Calu3 (cell line): Measurements from ENCODE around the gene GNG4. TPM values are rescaled to one million over a fixed set of nuclear protein-coding genes. Genes with fewer than 3 reads are reported as not detected.

Experiments
- BruUV-seq: library from RNA; stranded (reverse); fragments of 400-500 nt; replicated peaks from 2 replicates; lab custom pipeline; 2021; lab: Mats Ljungman, UMichigan
- CTCF ChIA-PET: fragments of 300-600 bp; sonication (Branson Sonifier 250); formaldehyde crosslinking; loops from one replicate; lab custom pipeline; 2022; ENCODE audit warnings: antibody characterized with exemption; lab: Charles Lee
- DNase-seq: peaks from one replicate; pipeline ENCODE4 v3.0.0; 2022
- H3K27ac Mint-ChIP-seq: one replicate; pipeline ENCODE4 v1.8.0; 2022; ENCODE audit warnings: mixed read lengths; ENCODE audit not compliant: unreplicated experiment
- H3K27me3 Mint-ChIP-seq: one replicate; pipeline ENCODE4 v1.8.0; 2022; ENCODE audit warnings: mixed read lengths; ENCODE audit not compliant: unreplicated experiment
- H3K36me3 Mint-ChIP-seq: one replicate; pipeline ENCODE4 v1.8.0; 2022; ENCODE audit warnings: mild to moderate bottlenecking, moderate library complexity, mixed read lengths; ENCODE audit not compliant: insufficient read depth, unreplicated experiment
- H3K4me1 Mint-ChIP-seq: one replicate; pipeline ENCODE4 v1.8.0; 2022; ENCODE audit warnings: mild to moderate bottlenecking, low read depth, mixed read lengths; ENCODE audit not compliant: unreplicated experiment
- H3K4me3 Mint-ChIP-seq: one replicate; pipeline ENCODE4 v1.8.0; 2022; ENCODE audit warnings: mild to moderate bottlenecking, low read depth, moderate library complexity, mixed read lengths; ENCODE audit not compliant: unreplicated experiment
- H3K9me3 Mint-ChIP-seq: one replicate; pipeline ENCODE4 v1.8.0; 2022; ENCODE audit warnings: low read depth, mixed read lengths; ENCODE audit not compliant: unreplicated experiment
- intact Hi-C: fragments of 100-400 bp; cut with micrococcal nuclease; formaldehyde crosslinking; loops from one replicate; pipeline ENCODE4 v1.10.0; 2022; ENCODE audit not compliant: unreplicated experiment
- total RNA-seq: library from RNA; stranded (reverse); gene quantifications from 2 replicates; pipeline ENCODE4 v1.2.3, GENCODE V29; 2022
- TF ChIP-seq, protein P1 (sequence below): fragments of 200-600 bp; IDR thresholded peaks from one replicate; pipeline ENCODE4 v1.8.0; 2022; ENCODE audit warnings: antibody characterized with exemption; ENCODE audit not compliant: unreplicated experiment

Gene GNG4
- total RNA-seq, 1 experiment from 2014 or later = 18.4 TPM

DNA sequence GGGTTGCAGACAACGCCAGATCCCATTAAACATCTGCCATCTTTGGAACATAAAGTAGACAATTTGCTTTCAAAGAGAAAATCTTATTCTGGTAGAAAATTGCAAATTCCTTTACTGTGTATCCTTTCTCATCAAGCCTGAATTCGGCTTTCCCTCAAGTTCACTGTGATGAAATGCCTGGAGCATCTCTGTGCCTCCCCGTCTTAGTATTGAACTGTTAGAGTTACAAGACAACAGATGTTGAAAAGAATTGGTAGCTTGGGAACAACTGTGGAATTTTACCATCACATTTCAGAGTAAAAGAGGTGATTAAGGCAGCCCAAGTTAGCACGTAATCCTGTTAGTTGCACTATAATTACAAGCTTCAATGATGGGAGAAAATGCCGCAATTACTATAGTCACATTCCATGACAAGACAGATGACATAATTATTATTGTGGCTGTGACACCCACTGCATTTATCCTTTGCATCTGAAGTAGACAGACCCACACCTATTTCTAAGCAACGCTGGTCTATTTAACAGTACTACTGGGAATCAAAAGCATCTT lies 90.9 kb downstream of the GNG4 start:
- no peaks in the 10 kb centered on the region for H3K36me3 Mint-ChIP-seq
- no peaks in the 10 kb centered on the region for H3K4me1 Mint-ChIP-seq
- no TSS peak for BruUV-seq
- H3K4me3 Mint-ChIP-seq = no peak overlapping the region
- no peaks in the 10 kb centered on the region for H3K27me3 Mint-ChIP-seq
- no peak overlapping the region for H3K27ac Mint-ChIP-seq
- intact Hi-C loops = no loop called here
- TF ChIP-seq, protein P1, sequence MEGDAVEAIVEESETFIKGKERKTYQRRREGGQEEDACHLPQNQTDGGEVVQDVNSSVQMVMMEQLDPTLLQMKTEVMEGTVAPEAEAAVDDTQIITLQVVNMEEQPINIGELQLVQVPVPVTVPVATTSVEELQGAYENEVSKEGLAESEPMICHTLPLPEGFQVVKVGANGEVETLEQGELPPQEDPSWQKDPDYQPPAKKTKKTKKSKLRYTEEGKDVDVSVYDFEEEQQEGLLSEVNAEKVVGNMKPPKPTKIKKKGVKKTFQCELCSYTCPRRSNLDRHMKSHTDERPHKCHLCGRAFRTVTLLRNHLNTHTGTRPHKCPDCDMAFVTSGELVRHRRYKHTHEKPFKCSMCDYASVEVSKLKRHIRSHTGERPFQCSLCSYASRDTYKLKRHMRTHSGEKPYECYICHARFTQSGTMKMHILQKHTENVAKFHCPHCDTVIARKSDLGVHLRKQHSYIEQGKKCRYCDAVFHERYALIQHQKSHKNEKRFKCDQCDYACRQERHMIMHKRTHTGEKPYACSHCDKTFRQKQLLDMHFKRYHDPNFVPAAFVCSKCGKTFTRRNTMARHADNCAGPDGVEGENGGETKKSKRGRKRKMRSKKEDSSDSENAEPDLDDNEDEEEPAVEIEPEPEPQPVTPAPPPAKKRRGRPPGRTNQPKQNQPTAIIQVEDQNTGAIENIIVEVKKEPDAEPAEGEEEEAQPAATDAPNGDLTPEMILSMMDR = no peak
- CTCF ChIA-PET = no interaction called here
- no peaks in the 10 kb centered on the region for H3K9me3 Mint-ChIP-seq
- DNase-seq = no peak

DNA sequence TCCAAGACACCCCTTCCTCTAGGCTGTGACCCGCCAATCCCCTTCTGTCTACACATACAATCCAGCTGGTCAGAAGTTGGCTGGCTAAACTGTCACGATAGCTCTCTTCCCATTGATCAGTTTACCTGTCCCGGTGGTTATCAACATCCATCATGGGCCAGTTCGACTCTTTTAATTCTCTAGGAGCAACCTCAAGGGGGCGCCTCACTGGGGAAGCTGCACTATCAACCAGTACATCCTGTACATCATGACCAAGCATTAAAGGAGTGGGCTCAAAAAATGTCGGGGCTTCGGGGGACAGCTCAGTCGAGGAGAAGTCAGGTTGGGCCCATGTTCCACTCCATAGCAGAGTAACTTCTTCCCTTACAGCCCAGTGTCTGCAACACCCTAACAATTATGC lies 92.1 kb downstream of the GNG4 start:
- H3K27ac Mint-ChIP-seq = no peak overlapping the region
- TF ChIP-seq, protein P1 = peak; percentile 31
- CTCF ChIA-PET = no interaction called here

DNA sequence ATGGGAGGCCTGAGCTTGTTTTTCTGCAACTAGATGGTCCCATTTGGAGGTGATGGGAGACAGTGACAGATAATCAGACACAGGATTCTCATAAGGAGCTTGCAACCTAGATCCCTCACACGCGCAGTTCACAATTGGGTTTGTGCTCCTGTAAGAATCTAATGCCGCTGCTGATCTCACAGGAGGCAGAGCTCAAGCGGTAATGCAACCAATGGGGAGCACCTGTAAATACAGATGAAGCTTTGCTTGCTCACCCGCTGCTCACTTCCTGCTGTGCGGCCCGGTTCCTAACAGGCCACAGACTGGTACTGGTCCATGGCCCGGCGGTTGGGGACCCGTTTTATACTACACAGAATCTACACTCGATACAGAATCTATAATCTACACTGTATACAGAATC lies 92.8 kb downstream of the GNG4 start:
- TF ChIP-seq, protein P1 = no peak
- H3K27ac Mint-ChIP-seq = no peak overlapping the region
- H3K9me3 Mint-ChIP-seq = no peaks in the 10 kb centered on the region
- H3K4me1 Mint-ChIP-seq = no peaks in the 10 kb centered on the region
- no peak overlapping the region for H3K4me3 Mint-ChIP-seq
- BruUV-seq = no TSS peak
- H3K36me3 Mint-ChIP-seq = no peaks in the 10 kb centered on the region
- no peaks in the 10 kb centered on the region for H3K27me3 Mint-ChIP-seq
- DNase-seq = no peak
- CTCF ChIA-PET = interaction anchor here (0.6 to 1.0 kb wide), 2 partner anchors 9 to 1382 kb away, joined by 4 to 5 read pairs; no protein-coding TSS in a partner anchor
- intact Hi-C loops = no loop called here

More for the DNA sequence above, 92.1 kb downstream of the GNG4 start:
- intact Hi-C loops = no loop called here
- Mint-ChIP-seq H3K9me3 (no peaks in the 10 kb centered on the region), H3K4me1 (no peaks in the 10 kb centered on the region), H3K36me3 (no peaks in the 10 kb centered on the region), H3K27me3 (no peaks in the 10 kb centered on the region), H3K4me3 (no peak overlapping the region)
- DNase-seq = peak; percentile 11
- BruUV-seq = no TSS peak

DNA sequence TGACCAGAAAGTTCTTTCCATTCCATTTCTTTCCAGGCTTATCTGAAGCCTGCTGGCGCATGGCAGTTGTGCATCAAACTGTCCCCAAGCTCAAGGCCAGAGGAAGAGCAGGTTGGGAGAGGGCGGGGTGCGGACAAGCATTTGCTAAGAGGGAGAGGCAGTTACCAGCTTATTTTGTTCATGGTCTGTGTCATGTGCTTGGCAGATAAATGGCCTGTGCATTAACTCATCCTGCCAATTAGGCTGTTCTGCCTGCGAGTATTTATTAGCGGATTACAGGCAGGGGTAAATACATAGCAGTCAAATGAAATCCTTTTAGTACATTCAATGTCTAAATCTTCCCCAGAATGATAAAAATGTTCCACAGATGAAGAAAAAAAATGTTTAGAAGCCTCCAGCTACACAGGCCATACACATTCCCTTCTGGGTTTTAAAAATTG lies 96.5 kb downstream of the GNG4 start:
- BruUV-seq = no TSS peak
- Mint-ChIP-seq H3K36me3 (no peaks in the 10 kb centered on the region), H3K27ac (no peak overlapping the region), H3K9me3 (no peaks in the 10 kb centered on the region), H3K4me1 (no peaks in the 10 kb centered on the region), H3K27me3 (no peaks in the 10 kb centered on the region), H3K4me3 (no peak overlapping the region)
- intact Hi-C loops = no loop called here
- CTCF ChIA-PET = no interaction called here
- DNase-seq = no peak
- TF ChIP-seq, protein P1 = no peak
